Omental fat pad (tissue), 4 donors: Measurements from ENCODE around the gene SRF. TPM values are rescaled to one million over a fixed set of nuclear protein-coding genes. Genes with fewer than 3 reads are reported as not detected.

Source experiments
- ATAC-seq: fragments of 150-250 bp; one replicate; pipeline ENCODE4 v1.9.1; 2016; ENCODE audit warnings: mild to moderate bottlenecking, moderate library complexity; ENCODE audit not compliant: low FRiP score
- DNase-seq: peaks from one replicate; pipeline ENCODE4 v3.0.0-alpha.2; 2019; ENCODE audit warnings: low spot score
- CTCF ChIP-seq, 3 donors: fragments of 450-650 bp; IDR thresholded peaks; one replicate each; pipeline ENCODE4 v1.5.1; 2016 to 2017; ENCODE audit warnings: antibody characterized with exemption in 3 of 3, mild to moderate bottlenecking in 3 of 3, moderate library complexity in 2 of 3
- total RNA-seq, 4 donors: library from RNA; depleted of rRNA; stranded (reverse); fragments of >200 nt; gene quantifications; one replicate each; pipeline ENCODE4 v1.1.0, GENCODE V29; 2016

The SRF gene
- total RNA-seq, 4 donors from 2014 or later = 21.5 to 37.8 (median 24.4) TPM

DNA sequence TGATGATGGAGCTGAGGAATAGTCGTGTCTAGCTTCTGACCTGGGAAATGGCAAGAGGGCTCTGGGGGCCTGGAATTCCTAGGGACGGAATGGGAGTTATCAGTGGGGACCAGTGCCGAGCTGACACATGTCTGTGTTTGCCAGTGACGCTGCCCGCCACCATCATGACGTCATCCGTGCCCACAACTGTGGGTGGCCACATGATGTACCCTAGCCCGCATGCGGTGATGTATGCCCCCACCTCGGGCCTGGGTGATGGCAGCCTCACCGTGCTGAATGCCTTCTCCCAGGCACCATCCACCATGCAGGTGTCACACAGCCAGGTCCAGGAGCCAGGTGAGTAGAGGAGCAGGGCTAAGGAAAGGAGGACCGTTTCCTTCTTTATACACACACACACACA, 7.1 kb downstream of the SRF start:
- DNase-seq (no peak), ATAC-seq (no peak)
- no peak for TF ChIP-seq CTCF (IDR thresholded peaks at IDR 0.05)

GRCh38 chr6:43178951-43179830, 8.1 kb downstream of the SRF start:
- ATAC-seq (no peak), DNase-seq (no peak)
- no peak for TF ChIP-seq CTCF (IDR thresholded peaks at IDR 0.05)

DNA sequence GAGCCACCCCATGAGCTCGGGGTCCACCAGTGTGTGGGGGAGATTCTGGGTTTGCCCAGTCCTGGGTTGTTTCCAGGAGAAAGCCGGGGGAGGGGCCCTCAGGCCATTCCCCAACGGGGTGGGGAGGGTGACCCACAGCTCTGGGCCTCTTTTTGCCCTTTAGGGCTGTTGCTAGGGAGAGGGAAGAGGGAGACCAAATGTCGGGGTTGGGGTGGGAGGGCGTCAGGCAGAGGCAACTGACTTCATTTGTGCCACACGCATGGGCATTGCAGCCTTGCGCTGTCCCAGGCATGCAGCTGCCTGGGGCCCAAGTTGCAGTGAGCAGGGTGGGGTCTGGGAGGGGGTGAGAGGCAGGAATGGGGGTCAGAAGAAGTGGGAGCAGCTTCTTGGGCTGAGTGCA, 9.0 kb downstream of the SRF start:
- TF ChIP-seq CTCF (IDR thresholded peaks at IDR 0.05) = no peak
- DNase-seq = no peak
- no peak for ATAC-seq

DNA sequence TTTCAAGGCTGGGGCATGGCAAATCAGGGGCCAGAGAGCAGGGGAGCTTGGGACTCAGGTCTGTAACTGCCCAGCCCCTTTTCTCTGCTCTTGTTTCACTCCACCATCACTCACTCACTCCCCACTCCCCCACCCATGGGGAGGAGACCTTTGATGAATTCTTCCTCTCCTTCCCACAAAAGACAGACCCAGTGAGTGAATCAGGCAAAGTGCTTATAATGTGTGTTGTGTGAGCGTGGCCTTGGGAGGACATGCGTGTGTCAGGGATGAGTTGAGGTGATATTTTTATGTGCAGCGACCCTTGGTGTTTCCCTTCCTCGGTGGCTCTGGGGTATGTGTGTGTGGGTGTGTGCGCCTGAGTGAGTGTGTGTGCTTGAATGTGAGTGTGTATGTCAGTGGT, 9.9 kb downstream of the SRF start:
- no peak for TF ChIP-seq CTCF (IDR thresholded peaks at IDR 0.05)
- ATAC-seq (no peak), DNase-seq (no peak)

DNA sequence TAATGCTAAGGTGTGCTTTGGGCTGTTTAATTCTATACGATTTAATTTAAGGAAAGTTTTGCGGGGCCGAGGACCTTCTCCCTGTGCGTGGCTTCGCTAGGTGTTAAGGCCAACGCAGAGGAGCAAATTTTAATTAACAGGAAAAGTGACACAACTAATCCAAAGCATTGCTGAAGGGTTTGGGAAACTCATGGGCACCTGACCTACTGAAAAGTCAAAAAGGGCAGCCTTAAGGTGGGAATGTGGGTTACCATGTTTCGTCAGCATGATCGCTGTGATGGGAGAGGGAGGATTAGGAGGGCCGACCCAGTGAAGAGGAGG, 10.5 kb downstream of the SRF start:
- ATAC-seq = peak; percentile 12
- TF ChIP-seq CTCF (IDR thresholded peaks at IDR 0.05) = no peak
- DNase-seq = no peak

DNA sequence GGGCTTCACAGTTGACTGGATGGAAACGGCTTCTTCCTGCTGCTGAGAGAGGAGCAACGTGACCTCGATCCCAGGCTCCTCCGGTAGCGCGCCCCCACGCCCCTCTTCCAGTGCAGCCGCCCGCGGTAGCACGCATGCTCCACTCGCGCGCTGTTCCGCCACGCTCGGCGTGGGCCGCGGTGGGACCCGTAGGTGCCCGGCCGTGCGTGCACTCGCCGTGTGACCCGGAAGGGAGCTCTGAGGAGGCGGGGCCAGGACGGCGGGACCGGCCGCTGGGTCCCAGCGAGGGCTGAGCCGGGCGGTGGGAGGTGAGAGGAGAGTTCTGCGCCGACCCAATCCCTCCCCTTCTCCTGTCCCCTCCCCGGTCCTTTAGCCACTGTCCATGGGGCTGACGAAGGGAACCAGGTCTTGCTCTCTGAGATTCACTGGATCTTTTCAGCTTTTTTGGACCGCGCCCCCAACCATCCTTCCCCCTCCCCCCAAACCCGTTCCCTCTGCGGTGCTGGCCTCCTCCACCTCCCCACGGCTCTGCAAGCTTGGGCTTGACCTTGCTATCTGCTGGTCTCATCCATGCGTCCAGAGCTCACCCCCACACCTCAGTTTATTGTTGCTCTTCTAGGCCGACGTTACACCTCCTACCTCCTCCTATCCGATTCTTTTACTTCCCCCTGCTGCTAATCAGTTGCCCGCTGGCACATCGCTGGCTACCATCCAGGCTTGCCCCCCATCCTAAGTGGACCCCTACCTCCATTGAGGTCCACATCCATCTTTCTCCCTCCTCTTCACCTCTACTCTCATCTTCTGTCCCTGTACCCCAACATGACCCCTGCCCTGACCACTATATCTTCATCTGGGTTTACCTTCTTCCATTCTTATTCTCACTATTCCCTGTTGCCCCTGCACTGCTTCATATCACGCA, 11.1 kb downstream of the SRF start, which contains the start of gene CUL9:
CUL9 (plus strand) TSS at position 255 of the 919 bp plus-strand sequence. CDS start 2,115 bp downstream, outside the sequence.
- DNase-seq = peak; percentile 64

More for the DNA sequence above, 11.1 kb downstream of the SRF start, which contains the start of gene CUL9:
- no peak for TF ChIP-seq CTCF (IDR thresholded peaks at IDR 0.05)
- ATAC-seq = peak; percentile 91
